ENCODE measurements around the gene RBP2.

RBP2 gene

GRCh38 chr3:139480585-139480984 is 4.3 kb upstream of the RBP2 start:
- no peak for DNase-seq

GRCh38 chr3:139477710-139478640 is 1.7 kb upstream of the RBP2 start:
- no peak for DNase-seq

DNA sequence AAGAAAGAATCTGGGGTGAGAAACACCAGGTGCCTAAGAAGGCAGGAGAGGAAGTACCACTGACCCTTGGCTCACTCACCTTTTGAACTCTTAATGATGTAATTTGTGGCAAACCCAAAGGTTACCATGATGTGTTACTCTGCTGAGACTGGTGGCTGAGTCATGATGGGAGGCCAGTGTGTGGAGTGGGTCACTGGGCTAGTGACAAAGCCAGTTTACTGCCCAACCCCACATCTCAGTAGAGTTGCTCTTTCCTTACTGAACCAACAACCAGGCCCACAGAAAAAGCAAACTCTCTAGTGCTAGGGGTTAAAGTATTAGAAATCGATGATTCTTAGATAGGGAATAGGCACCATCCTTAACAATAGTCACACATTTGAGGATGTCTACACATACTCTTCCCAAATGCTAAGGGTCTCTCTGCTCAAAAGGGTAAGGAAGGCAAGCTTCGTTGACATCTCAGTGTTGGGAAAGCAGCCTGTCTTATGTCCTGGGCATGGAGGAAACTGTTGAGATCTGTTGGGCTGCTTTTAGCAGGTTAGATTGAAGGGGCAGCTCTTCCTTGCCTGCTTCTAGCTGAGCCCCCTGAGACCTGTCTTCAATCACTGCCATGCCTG is 3.1 kb downstream of the RBP2 start:
- no peak for DNase-seq

DNA sequence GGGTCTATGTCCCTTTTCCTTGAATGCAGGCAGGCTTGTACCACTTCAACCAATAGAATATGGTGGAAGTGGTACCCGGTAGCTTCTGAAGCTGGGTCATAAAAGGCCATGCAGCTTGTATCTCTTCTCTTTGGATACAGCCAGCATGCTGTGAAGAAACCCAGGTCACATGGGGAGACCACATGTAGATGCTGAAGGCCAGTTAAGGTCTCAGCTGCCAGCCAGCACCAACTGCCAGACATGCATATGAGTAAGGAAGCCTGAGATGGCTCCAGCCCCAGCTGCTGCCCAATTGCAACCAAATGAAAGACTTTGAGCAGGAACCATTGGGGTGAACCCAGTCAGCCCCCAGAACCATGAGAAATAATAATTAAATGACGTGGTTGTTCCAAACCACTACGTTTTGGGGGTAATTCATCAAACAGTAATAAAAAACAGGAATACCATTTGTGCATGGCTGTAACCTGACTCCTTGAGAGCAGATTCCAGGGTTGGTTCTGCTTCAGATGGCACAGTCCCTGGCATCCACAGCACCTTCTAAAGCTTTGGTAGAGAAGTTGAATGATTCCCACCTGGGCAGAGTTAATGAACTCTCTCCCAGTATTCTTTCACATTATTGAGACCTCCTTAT is 3.8 kb downstream of the RBP2 start:
- no peak for DNase-seq

GRCh38 chr3:139470199-139470598 is 6.1 kb downstream of the RBP2 start:
- no peak for DNase-seq

- no peak for DNase-seq
Measured at GRCh38 chr3:139468399-139468798, 7.9 kb downstream of the RBP2 start.

DNA sequence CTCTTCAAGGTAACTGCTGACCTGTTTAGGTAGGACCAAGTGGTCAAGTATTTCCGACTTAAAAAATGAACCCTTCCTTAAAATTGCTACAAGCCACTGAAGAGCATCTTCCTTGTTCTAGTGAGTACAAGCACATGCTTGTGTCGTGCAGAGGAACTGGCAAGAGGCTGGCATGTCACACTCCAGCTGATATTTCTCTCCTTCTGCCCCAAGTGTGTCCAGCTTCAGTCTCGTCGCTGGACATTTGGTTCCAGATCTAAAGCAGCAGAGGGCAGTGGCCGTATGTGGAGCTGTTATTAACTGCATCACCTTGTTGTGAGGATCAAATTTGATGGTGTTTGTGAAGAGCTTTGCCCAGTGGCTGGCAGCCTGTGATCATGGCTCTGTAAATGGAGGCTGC is 10.0 kb downstream of the RBP2 start:
- DNase-seq = no peak

GRCh38 chr3:139465636-139466035 is 10.7 kb downstream of the RBP2 start:
- no peak for DNase-seq

DNA sequence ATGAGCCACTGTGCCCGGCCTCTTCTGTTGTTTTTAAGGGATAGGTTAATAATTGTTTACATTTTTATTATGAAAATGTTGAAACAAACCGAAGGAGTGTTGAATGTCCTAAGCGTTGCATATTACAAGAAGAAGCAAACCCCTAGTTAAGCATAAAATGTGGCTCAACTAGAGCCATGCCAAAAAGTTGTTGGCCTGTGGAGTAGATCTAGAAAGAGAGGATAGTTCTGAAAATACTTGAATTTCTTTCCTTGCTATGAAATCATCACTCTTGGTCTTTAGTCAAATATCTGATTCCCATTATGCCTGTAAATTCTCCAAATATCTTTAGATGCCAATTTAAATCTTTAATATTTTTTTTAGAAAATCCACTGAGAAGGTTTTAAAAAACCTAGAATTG is 12.8 kb downstream of the RBP2 start:
- DNase-seq = no peak

DNA sequence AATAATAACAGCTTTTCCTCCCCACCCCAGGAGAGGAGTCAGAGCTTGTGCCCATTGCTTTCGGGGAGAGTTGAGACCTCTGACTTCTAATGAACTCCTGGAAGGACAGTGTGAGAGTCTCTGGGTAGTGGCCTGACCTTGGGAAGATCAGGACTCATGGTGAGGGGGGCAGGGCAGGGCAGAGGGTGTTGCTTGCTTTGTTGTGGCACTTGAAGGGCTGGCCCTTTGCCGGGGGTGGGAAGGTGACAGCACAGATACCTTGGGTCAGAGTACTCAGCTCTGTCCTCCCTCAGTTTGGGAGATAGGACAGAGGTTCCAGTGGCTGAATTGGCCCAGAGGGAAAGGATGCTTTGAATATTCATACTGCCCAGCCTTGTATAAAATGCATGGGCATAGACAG is 15.8 kb downstream of the RBP2 start:
- no peak for DNase-seq

DNA sequence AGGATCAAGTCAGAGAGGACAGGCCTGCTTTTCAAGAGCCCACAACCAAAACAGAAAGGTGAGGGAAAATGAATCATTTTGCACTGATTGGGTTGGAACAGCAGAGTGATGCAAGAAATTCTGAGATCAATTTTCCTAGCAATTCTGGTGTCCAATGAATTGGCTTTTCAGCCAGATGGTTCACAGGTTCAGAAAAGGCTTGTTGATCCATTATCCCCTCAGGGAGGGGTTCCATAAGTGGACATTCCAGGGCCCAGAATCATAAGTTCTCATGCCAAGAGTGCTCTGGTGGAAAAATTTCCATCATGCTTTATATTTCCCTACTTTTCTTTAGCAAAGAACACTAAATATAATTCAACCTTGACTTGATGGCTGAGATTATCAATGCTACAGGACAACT is 16.2 kb downstream of the RBP2 start:
- DNase-seq = no peak

DNA sequence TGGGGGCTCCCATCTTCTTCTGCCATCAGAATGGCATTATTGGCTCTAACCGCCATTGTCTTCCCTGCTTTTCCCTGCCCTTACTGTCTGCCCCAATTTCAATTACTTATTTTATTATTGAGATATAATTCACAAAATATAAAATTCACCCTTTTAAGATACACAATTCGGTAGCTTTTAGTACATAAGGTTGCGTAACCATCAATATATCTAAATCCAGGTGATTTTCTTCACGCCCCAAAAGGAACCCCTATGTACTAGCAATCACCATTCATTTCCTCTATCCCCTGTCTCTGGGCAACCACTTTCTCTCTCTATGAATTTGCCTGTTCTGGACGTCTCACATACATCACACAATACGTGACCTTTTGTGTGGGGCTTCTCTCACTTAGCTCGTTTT is 18.0 kb downstream of the RBP2 start:
- no peak for DNase-seq

DNA sequence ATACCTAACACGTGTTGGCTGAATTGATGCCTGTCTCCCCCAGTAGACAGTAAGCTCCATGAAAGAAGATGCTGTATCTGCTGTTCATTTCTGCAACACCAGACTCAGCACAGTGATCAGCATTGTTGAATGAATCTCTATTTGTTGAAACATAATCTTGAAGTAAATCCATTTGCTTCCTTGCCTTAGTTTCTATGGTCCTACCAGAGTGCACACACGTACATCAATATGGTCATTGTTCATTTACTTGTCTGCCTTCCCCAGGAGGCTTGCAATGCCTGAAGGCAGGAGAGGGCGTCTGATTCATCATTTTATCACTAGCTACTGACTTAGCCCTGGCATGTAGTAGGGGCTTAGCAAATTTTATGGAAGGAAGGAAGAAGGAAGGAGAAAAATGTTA is 19.2 kb downstream of the RBP2 start:
- no peak for DNase-seq

GRCh38 chr3:139456386-139456785 is 19.9 kb downstream of the RBP2 start:
- DNase-seq = no peak

DNA sequence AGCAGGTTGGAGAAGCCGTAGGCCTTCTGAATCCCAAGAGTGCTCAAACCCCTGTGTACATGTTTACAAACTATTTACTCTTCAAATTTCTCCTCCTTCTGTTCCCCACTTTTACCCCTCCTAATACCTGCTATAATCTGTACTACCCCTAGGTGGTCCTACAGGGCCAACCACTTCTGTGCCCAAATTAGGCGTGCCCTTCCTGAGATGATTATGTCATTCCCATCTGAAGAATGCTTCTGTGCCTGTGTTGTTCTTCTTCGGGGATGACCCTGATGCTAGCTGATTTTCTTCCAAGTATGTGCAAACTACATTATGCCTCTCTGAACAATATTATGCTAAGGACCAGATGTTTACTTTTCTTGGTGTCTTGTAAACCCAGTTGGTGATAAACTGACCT is 20.5 kb downstream of the RBP2 start:
- DNase-seq = no peak

- no peak for DNase-seq
Measured at GRCh38 chr3:139455206-139455605, 21.1 kb downstream of the RBP2 start.

- DNase-seq = no peak
Measured at GRCh38 chr3:139454346-139454745, 22.0 kb downstream of the RBP2 start.

- no peak for DNase-seq
Measured at GRCh38 chr3:139450159-139450558, 26.2 kb downstream of the RBP2 start.

DNA sequence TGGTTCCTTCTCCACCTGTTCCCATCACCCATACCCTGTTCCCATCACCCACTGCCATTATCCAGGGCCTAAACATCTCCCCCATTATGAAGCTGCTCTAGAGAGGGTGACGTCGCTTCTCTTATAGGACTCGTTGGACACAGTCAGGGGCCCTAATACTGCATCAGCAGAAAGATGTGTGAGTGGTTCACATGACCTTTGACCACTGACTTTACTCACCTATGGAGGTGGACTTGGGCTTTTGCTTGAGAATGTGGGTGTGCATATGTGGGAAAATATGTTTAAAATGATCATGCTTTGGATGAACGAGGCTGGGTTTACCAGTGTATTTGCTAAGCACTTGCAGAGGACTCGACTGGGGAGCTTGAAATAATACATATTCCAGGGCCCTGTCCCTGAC is 26.8 kb downstream of the RBP2 start:
- no peak for DNase-seq

GRCh38 chr3:139448104-139448503 is 28.2 kb downstream of the RBP2 start:
- DNase-seq = no peak

GRCh38 chr3:139447486-139447885 is 28.8 kb downstream of the RBP2 start:
- no peak for DNase-seq

GRCh38 chr3:139444446-139444845 is 31.9 kb downstream of the RBP2 start:
- no peak for DNase-seq

DNA sequence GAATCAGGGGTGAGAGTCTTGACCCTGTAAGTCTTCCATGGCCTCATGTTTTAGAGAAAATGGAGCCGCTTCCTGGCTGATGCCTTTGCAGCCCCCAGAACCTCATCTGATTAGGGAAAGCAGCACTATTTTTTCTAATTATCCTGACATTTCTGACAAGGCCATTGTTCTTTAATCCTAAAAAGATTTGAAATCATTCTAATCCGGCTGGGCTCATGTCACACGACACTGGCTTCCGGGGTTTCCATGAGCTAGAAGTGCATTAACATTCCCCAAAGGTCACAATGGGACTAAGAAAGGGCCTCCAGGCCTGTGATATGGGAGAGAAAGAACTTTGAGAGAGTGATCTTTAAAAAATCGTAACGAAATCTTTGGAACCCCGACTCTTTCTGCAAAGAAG is 33.1 kb downstream of the RBP2 start:
- no peak for DNase-seq

DNA sequence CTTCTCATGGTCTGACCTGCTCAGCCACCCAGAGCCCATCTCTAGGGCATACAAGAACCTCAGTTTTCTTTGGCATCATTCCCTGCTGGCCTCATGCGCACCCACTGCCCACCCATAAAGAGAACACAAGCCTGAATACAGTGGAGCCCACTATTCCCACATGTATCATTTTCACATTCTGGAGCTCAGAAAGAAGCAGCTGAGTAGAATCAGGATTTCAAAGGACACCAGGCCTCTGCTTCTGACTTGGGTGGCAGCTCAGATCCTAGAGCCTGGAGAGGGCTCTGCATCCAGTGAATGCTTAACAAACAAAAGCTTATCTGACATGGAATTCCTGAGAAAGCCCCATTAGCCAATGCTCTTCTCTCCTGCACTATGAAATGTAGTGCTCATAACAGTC is 34.7 kb downstream of the RBP2 start:
- no peak for DNase-seq

Data from activated CD4-positive, alpha-beta T cell treated with anti-CD3 and anti-CD28 coated beads, Interleukin-2, amount 50 U/mL, for 4 hours (primary cell).